HL-60 (cell line): ENCODE measurements around the gene TET2.

Experiments
- DNase-seq, 2 experiments: peaks; one replicate each; pipeline ENCODE4 v3.0.0-alpha.2; 2010 to 2020; ENCODE audit warnings: low read depth in 1 of 2, low spot score in 1 of 2
- H3K27ac ChIP-seq: fragments of 250-450 bp; sonication (Bioruptor Pico); replicated peaks from 2 replicates; pipeline ENCODE4 v1.5.1; 2020; ENCODE audit warnings: mild to moderate bottlenecking, moderate library complexity
- H3K27me3 ChIP-seq: fragments of 250-450 bp; sonication (Bioruptor Pico); 2 replicates; pipeline ENCODE4 v1.5.1; 2021; ENCODE audit warnings: mild to moderate bottlenecking, moderate library complexity; ENCODE audit not compliant: insufficient read depth, poor library complexity, severe bottlenecking
- H3K4me3 ChIP-seq: replicated peaks from 2 replicates; pipeline ENCODE4 v1.5.1; 2011; ENCODE audit warnings: mild to moderate bottlenecking, control low read depth, low read length; ENCODE audit not compliant: insufficient read depth
- CTCF ChIP-seq: IDR thresholded peaks from one replicate; pipeline ENCODE4 v1.5.1; 2011; ENCODE audit warnings: low read length, control low read depth, inconsistent platforms; ENCODE audit not compliant: insufficient read depth
- GABPA ChIP-seq: IDR thresholded peaks from 2 replicates; pipeline ENCODE4 v1.6.1; 2012; ENCODE audit warnings: low read depth
- POLR2AphosphoS5 ChIP-seq: IDR thresholded peaks from 2 replicates; pipeline ENCODE4 v1.6.1; 2012; ENCODE audit warnings: low read depth
- REST ChIP-seq: IDR thresholded peaks from 2 replicates; pipeline ENCODE4 v1.6.1; 2012; ENCODE audit warnings: low read depth; ENCODE audit not compliant: insufficient replicate concordance
- SPI1 ChIP-seq: IDR thresholded peaks from 2 replicates; pipeline ENCODE4 v1.6.1; 2012; ENCODE audit warnings: low read depth, mild to moderate bottlenecking, borderline replicate concordance

Gene TET2

GRCh38 chr4:105197777-105198176 lies 51.1 kb downstream of the TET2 start:
- Histone ChIP-seq H3K27me3 (no peaks in the 10 kb centered on the region), H3K27ac (no peak overlapping the region), H3K4me3 (no peak overlapping the region)
- DNase-seq = no peak
- no peak for TF ChIP-seq CTCF
- TF ChIP-seq SPI1 = no peak
- no peak for TF ChIP-seq REST
- TF ChIP-seq POLR2AphosphoS5 = no peak
- TF ChIP-seq GABPA = no peak

- no peak for DNase-seq
- no peak overlapping the region for H3K27ac ChIP-seq
- no peak for TF ChIP-seq CTCF
- no peak for TF ChIP-seq GABPA
- no peak for TF ChIP-seq REST
- no peak for TF ChIP-seq SPI1
- TF ChIP-seq POLR2AphosphoS5 = no peak
- H3K4me3 ChIP-seq = no peak overlapping the region
- no peaks in the 10 kb centered on the region for H3K27me3 ChIP-seq
Measured at GRCh38 chr4:105198541-105198940, 51.9 kb downstream of the TET2 start.

GRCh38 chr4:105206214-105206613 lies 59.5 kb downstream of the TET2 start:
- TF ChIP-seq SPI1 (no peak), POLR2AphosphoS5 (no peak), GABPA (no peak), REST (no peak), CTCF (no peak)
- H3K27me3 ChIP-seq = no peaks in the 10 kb centered on the region

More at GRCh38 chr4:105206214-105206613, 59.5 kb downstream of the TET2 start:
- H3K4me3 ChIP-seq = no peak overlapping the region
- H3K27ac ChIP-seq = no peak overlapping the region
- DNase-seq = no peak
